Measurements from ENCODE around the gene KDM4E. TPM values are rescaled to one million over a fixed set of nuclear protein-coding genes. Genes with fewer than 3 reads are reported as not detected.

Gene KDM4E
- total and polyA plus RNA-seq, 9 of the 15 experiments (the other 6 are each of a cell fraction or from before 2014, with no cell fraction given), result 0.04 TPM; not detected in 8

- no peak for TF ChIP-seq E2F6 (IDR thresholded peaks at IDR 0.05; ENCODE audit: borderline replicate concordance in 1 of 2, extremely low read depth in 1 of 2, insufficient read depth in 1 of 2, insufficient read length in 1 of 2, low read depth in 1 of 2, low read length in 1 of 2, poor library complexity in 1 of 2, severe bottlenecking in 1 of 2)
- TF ChIP-seq SIX5 (IDR thresholded peaks at IDR 0.05; ENCODE audit: borderline replicate concordance in 1 of 2, insufficient read depth in 1 of 2, low read depth in 1 of 2, low read length in 2 of 2), result no peak
- no peak for TF ChIP-seq ZNF740 (CRISPR knock-in tag; IDR thresholded peaks at IDR 0.05)
- TF ChIP-seq ZNF740 (tag; IDR thresholded peaks at IDR 0.05), result no peak
- no peak for TF ChIP-seq ZNF165 (CRISPR knock-in tag; IDR thresholded peaks at IDR 0.05; ENCODE audit: borderline replicate concordance)
- no peak for TF ChIP-seq THRB (CRISPR knock-in tag; conservative IDR thresholded peaks at IDR 0.05)
- TF ChIP-seq KDM1A (IDR thresholded peaks at IDR 0.05), result no peak
Observed at GRCh38 chr11:95076981-95077380, 51.9 kb downstream of the KDM4E start (continued).

Other genes with a start within 250 kb of the KDM4E start
- 47.3 and 61.6 TPM in 2 replicates for gene CWC15, start 51.7 kb upstream of the KDM4E start, total RNA-seq (2014; rRNA removed)
- gene CWC15, start 51.7 kb upstream of the KDM4E start, total RNA-seq (2014; rRNA removed; fragmentation: Illumina TruSeq; extraction: Trizol), result 89.2 and 101 TPM in 2 replicates
- 93.9 and 95.8 TPM in 2 replicates for gene CWC15, start 51.7 kb upstream of the KDM4E start, total RNA-seq (2015; rRNA removed; fragmentation: Illumina TruSeq; extraction: Trizol)
- gene CWC15, start 51.7 kb upstream of the KDM4E start, total RNA-seq (2021), result 61.6 and 76.0 TPM in 2 replicates
- gene CWC15, start 51.7 kb upstream of the KDM4E start, polyA plus RNA-seq (2011; rRNA removed), result 64.6 and 74.8 TPM in 2 replicates
- gene CWC15, start 51.7 kb upstream of the KDM4E start, polyA plus RNA-seq (2014; fragmentation: Illumina TruSeq; extraction: Trizol), result 80.4 and 96.8 TPM in 2 replicates
- gene CWC15, start 51.7 kb upstream of the KDM4E start, polyA plus RNA-seq (2014; fragmentation: Nextera tagmentation; extraction: Ambion mirVana), result 100 to 1,000 TPM; 128 to 168 TPM
- gene CWC15, start 51.7 kb upstream of the KDM4E start, polyA plus RNA-seq (2014; rRNA removed), result 63.2 and 65.9 TPM in 2 replicates
- 0.50 and 0.65 TPM in 2 replicates for gene KDM4D, start 51.5 kb upstream of the KDM4E start, total RNA-seq (2014; rRNA removed)
- gene KDM4D, start 51.5 kb upstream of the KDM4E start, total RNA-seq (2014; rRNA removed; fragmentation: Illumina TruSeq; extraction: Trizol), result 0.40 and 0.73 TPM in 2 replicates
- 0.49 and 0.54 TPM in 2 replicates for gene KDM4D, start 51.5 kb upstream of the KDM4E start, total RNA-seq (2015; rRNA removed; fragmentation: Illumina TruSeq; extraction: Trizol)
- 0.74 and 1.1 TPM in 2 replicates for gene KDM4D, start 51.5 kb upstream of the KDM4E start, total RNA-seq (2021)
- gene KDM4D, start 51.5 kb upstream of the KDM4E start, polyA plus RNA-seq (2011; rRNA removed), result 0.59 and 0.81 TPM in 2 replicates
- gene KDM4D, start 51.5 kb upstream of the KDM4E start, polyA plus RNA-seq (2014; fragmentation: Illumina TruSeq; extraction: Trizol), result 0.70 and 0.94 TPM in 2 replicates
- under 1 TPM; 0.34 to 0.39 TPM for gene KDM4D, start 51.5 kb upstream of the KDM4E start, polyA plus RNA-seq (2014; fragmentation: Nextera tagmentation; extraction: Ambion mirVana)
- 0.48 and 0.59 TPM in 2 replicates for gene KDM4D, start 51.5 kb upstream of the KDM4E start, polyA plus RNA-seq (2014; rRNA removed)
- gene KDM4F, start 24.2 kb downstream of the KDM4E start, total RNA-seq (2014; rRNA removed), result not detected in 2 replicates
- not detected in 2 replicates for gene KDM4F, start 24.2 kb downstream of the KDM4E start, total RNA-seq (2014; rRNA removed; fragmentation: Illumina TruSeq; extraction: Trizol)
- gene KDM4F, start 24.2 kb downstream of the KDM4E start, total RNA-seq (2015; rRNA removed; fragmentation: Illumina TruSeq; extraction: Trizol), result not detected in 2 replicates
- not detected in 2 replicates for gene KDM4F, start 24.2 kb downstream of the KDM4E start, total RNA-seq (2021)
- gene KDM4F, start 24.2 kb downstream of the KDM4E start, polyA plus RNA-seq (2011; rRNA removed), result not detected in 2 replicates
- not detected in 2 replicates for gene KDM4F, start 24.2 kb downstream of the KDM4E start, polyA plus RNA-seq (2014; fragmentation: Illumina TruSeq; extraction: Trizol)
- not detected for gene KDM4F, start 24.2 kb downstream of the KDM4E start, polyA plus RNA-seq (2014; fragmentation: Nextera tagmentation; extraction: Ambion mirVana)
- gene KDM4F, start 24.2 kb downstream of the KDM4E start, polyA plus RNA-seq (2014; rRNA removed), result not detected in 2 replicates
- gene SRSF8, start 41.7 kb downstream of the KDM4E start, total RNA-seq (2014; rRNA removed), result 15.1 and 18.0 TPM in 2 replicates
- gene SRSF8, start 41.7 kb downstream of the KDM4E start, total RNA-seq (2014; rRNA removed; fragmentation: Illumina TruSeq; extraction: Trizol), result 27.9 and 32.6 TPM in 2 replicates
- gene SRSF8, start 41.7 kb downstream of the KDM4E start, total RNA-seq (2015; rRNA removed; fragmentation: Illumina TruSeq; extraction: Trizol), result 22.2 and 24.9 TPM in 2 replicates
- gene SRSF8, start 41.7 kb downstream of the KDM4E start, total RNA-seq (2021), result 43.9 and 44.4 TPM in 2 replicates
- gene SRSF8, start 41.7 kb downstream of the KDM4E start, polyA plus RNA-seq (2011; rRNA removed), result 50.4 and 53.4 TPM in 2 replicates
- gene SRSF8, start 41.7 kb downstream of the KDM4E start, polyA plus RNA-seq (2014; fragmentation: Illumina TruSeq; extraction: Trizol), result 41.1 and 42.8 TPM in 2 replicates
- gene SRSF8, start 41.7 kb downstream of the KDM4E start, polyA plus RNA-seq (2014; fragmentation: Nextera tagmentation; extraction: Ambion mirVana), result 10 to 100 TPM; 23.5 to 24.1 TPM
- 37.1 and 42.8 TPM in 2 replicates for gene SRSF8, start 41.7 kb downstream of the KDM4E start, polyA plus RNA-seq (2014; rRNA removed)
- 9.8 and 10.3 TPM in 2 replicates for gene ENDOD1, start 64.6 kb downstream of the KDM4E start, total RNA-seq (2014; rRNA removed)
- gene ENDOD1, start 64.6 kb downstream of the KDM4E start, total RNA-seq (2014; rRNA removed; fragmentation: Illumina TruSeq; extraction: Trizol), result 11.8 and 12.2 TPM in 2 replicates
- 8.3 and 8.4 TPM in 2 replicates for gene ENDOD1, start 64.6 kb downstream of the KDM4E start, total RNA-seq (2015; rRNA removed; fragmentation: Illumina TruSeq; extraction: Trizol)
- 9.7 and 10.5 TPM in 2 replicates for gene ENDOD1, start 64.6 kb downstream of the KDM4E start, total RNA-seq (2021)
- gene ENDOD1, start 64.6 kb downstream of the KDM4E start, polyA plus RNA-seq (2011; rRNA removed), result 9.4 and 10.3 TPM in 2 replicates
- gene ENDOD1, start 64.6 kb downstream of the KDM4E start, polyA plus RNA-seq (2014; fragmentation: Illumina TruSeq; extraction: Trizol), result 8.1 and 9.3 TPM in 2 replicates
- 1 to 10 TPM; 4.2 to 4.4 TPM for gene ENDOD1, start 64.6 kb downstream of the KDM4E start, polyA plus RNA-seq (2014; fragmentation: Nextera tagmentation; extraction: Ambion mirVana)
- 5.1 and 5.2 TPM in 2 replicates for gene ENDOD1, start 64.6 kb downstream of the KDM4E start, polyA plus RNA-seq (2014; rRNA removed)
- 1.1 and 1.5 TPM in 2 replicates for gene SESN3, start 205.9 kb downstream of the KDM4E start, total RNA-seq (2014; rRNA removed)
- 2.0 and 2.1 TPM in 2 replicates for gene SESN3, start 205.9 kb downstream of the KDM4E start, total RNA-seq (2014; rRNA removed; fragmentation: Illumina TruSeq; extraction: Trizol)
- 1.9 and 2.4 TPM in 2 replicates for gene SESN3, start 205.9 kb downstream of the KDM4E start, total RNA-seq (2015; rRNA removed; fragmentation: Illumina TruSeq; extraction: Trizol)
- gene SESN3, start 205.9 kb downstream of the KDM4E start, total RNA-seq (2021), result 2.5 and 2.6 TPM in 2 replicates
- 0.95 and 1.6 TPM in 2 replicates for gene SESN3, start 205.9 kb downstream of the KDM4E start, polyA plus RNA-seq (2011; rRNA removed)
- gene SESN3, start 205.9 kb downstream of the KDM4E start, polyA plus RNA-seq (2014; fragmentation: Illumina TruSeq; extraction: Trizol), result 1.1 and 1.5 TPM in 2 replicates
- gene SESN3, start 205.9 kb downstream of the KDM4E start, polyA plus RNA-seq (2014; fragmentation: Nextera tagmentation; extraction: Ambion mirVana), result under 1 TPM; 0.44 to 0.48 TPM
- 0.78 and 0.81 TPM in 2 replicates for gene SESN3, start 205.9 kb downstream of the KDM4E start, polyA plus RNA-seq (2014; rRNA removed)

Data from K562 (cell line).